Measurements from ENCODE around the gene ATXN1.

Gene ATXN1

GRCh38 chr6:16433338-16433890 is 327.8 kb downstream of the ATXN1 start:
- no peak for TF ChIP-seq CTCF (IDR thresholded peaks at IDR 0.05; ENCODE audit: low read depth, low read length, missing control alignments)
- H3K27ac ChIP-seq = no peak overlapping the region
- no peak for DNase-seq
- in situ Hi-C loops (cut with HindIII; ENCODE audit: low pct_ligation_motif_present, low sequenced_read_pairs) = no loop called here
- H3K4me3 ChIP-seq (ENCODE audit: low read depth, low read length) = no peak overlapping the region
- H3K27me3 ChIP-seq (replicated peaks) = no peaks in the 10 kb centered on the region
- peaks cover 3% of the 10 kb centered on the region for H3K36me3 ChIP-seq (replicated peaks)

GRCh38 chr6:16432075-16433032 is 328.9 kb downstream of the ATXN1 start:
- DNase-seq = peak; percentile 66
- H3K27ac ChIP-seq = no peak overlapping the region
- peaks cover 3% of the 10 kb centered on the region for H3K36me3 ChIP-seq (replicated peaks)
- no peak overlapping the region for H3K4me3 ChIP-seq (ENCODE audit: low read depth, low read length)
- TF ChIP-seq CTCF (IDR thresholded peaks at IDR 0.05; ENCODE audit: low read depth, low read length, missing control alignments) = no peak
- H3K27me3 ChIP-seq (replicated peaks) = no peaks in the 10 kb centered on the region
- in situ Hi-C loops (cut with HindIII; ENCODE audit: low pct_ligation_motif_present, low sequenced_read_pairs) = no loop called here

- no peak for TF ChIP-seq CTCF (IDR thresholded peaks at IDR 0.05; ENCODE audit: low read depth, low read length, missing control alignments)
- in situ Hi-C loops (cut with HindIII; ENCODE audit: low pct_ligation_motif_present, low sequenced_read_pairs) = no loop called here
- Histone ChIP-seq H3K36me3 (replicated peaks) (peaks cover 3% of the 10 kb centered on the region), H3K27ac (no peak overlapping the region), H3K27me3 (replicated peaks) (no peaks in the 10 kb centered on the region), H3K4me3 (ENCODE audit: low read depth, low read length) (no peak overlapping the region)
- DNase-seq = no peak
Observed at GRCh38 chr6:16431106-16431505, 330.2 kb downstream of the ATXN1 start.

GRCh38 chr6:16430391-16431089 is 330.7 kb downstream of the ATXN1 start:
- no peak overlapping the region for H3K4me3 ChIP-seq (ENCODE audit: low read depth, low read length)
- in situ Hi-C loops (cut with HindIII; ENCODE audit: low pct_ligation_motif_present, low sequenced_read_pairs) = no loop called here
- DNase-seq = no peak

GRCh38 chr6:16429669-16430068 is 331.6 kb downstream of the ATXN1 start:
- in situ Hi-C loops (cut with HindIII; ENCODE audit: low pct_ligation_motif_present, low sequenced_read_pairs) = no loop called here
- peaks cover 3% of the 10 kb centered on the region for H3K36me3 ChIP-seq (replicated peaks)
- DNase-seq = no peak
- no peak overlapping the region for H3K27ac ChIP-seq
- H3K27me3 ChIP-seq (replicated peaks) = no peaks in the 10 kb centered on the region
- H3K4me3 ChIP-seq (ENCODE audit: low read depth, low read length) = no peak overlapping the region
- TF ChIP-seq CTCF (IDR thresholded peaks at IDR 0.05; ENCODE audit: low read depth, low read length, missing control alignments) = no peak

More at GRCh38 chr6:16430391-16431089, 330.7 kb downstream of the ATXN1 start:
- TF ChIP-seq CTCF (IDR thresholded peaks at IDR 0.05; ENCODE audit: low read depth, low read length, missing control alignments) = no peak
- Histone ChIP-seq H3K27me3 (replicated peaks) (no peaks in the 10 kb centered on the region), H3K36me3 (replicated peaks) (peaks cover 3% of the 10 kb centered on the region), H3K27ac (no peak overlapping the region)

All from brain microvascular endothelial cell (primary cell).